CD4-positive, alpha-beta T cell treated with Interleukin-6 at 100 ng/mL for 8 hours (primary cell): ENCODE measurements around the gene MAGEB1.

Experiments
- DNase-seq: peaks from one replicate; pipeline ENCODE4 v3.0.0-alpha.2; 2020; ENCODE audit warnings: mixed read lengths, low spot score

MAGEB1 gene

DNA sequence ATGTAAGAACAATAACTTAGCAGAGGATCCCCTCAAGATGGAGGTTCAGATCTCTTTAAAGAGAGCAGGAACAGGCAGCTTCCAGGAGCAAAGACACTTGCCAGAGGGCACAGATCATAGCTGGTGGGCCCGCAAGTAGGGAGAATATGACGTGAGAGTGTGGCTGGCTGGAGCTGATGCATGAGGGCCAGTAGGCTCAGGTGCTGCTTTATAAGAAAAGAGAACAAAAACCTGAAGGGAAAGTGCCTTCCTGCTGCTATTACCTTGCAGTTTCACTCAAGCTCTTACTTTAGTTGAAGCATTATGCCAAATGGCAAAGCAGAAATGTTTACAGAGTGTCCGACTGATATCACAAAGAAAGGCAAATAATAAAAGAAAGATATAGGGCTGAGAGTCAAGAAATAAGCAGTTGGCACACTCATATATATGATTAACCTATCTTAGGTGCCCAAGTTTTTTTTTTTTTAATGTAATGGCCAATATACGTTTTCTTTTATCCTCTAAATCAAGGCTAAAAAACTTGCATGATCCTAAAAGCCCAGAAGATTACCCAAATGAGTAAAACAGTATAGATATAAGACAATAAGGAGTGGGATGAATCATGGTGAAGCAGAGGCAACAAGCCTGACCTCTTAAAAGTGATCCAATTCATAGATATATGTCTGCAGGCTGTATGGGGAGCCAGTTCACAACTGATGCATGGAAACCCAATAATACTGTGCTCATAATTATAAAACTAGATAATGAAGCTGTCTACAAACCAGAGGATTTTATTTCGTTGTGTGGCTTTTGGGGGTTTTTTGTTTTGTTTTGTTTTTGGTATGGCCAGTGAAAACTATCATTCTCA lies 49.7 kb downstream of the MAGEB1 start:
- DNase-seq: no peak

DNA sequence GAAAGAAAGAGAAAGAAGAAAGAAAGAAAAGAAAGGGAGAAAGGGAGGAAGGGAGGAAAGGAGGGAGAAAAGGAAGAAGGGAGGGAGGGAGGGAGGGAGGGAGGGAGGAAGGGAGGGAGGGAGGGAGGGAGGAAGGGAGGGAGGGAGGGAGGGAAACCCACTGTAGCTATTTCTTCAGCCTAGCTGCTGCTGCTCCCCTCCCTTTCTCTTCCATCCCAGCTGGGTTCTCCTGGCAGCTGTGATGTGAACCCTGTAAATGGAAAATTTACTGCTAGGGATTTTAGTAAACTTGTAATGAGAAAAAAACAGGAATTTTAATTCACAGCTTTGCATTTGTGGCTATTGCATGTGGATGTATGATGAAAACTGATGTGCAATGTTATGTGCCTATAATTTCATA lies 54.3 kb downstream of the MAGEB1 start:
- no peak for DNase-seq
